ENCODE data around the gene NAPA. TPM values are rescaled to one million over a fixed set of nuclear protein-coding genes. Genes with fewer than 3 reads are reported as not detected.

The NAPA gene
- total and polyA plus RNA-seq, 10 of the 15 experiments (the other 5 are each of a cell fraction or from before 2014, with no cell fraction given) = 8.2 to 193 (median 102) TPM

DNA sequence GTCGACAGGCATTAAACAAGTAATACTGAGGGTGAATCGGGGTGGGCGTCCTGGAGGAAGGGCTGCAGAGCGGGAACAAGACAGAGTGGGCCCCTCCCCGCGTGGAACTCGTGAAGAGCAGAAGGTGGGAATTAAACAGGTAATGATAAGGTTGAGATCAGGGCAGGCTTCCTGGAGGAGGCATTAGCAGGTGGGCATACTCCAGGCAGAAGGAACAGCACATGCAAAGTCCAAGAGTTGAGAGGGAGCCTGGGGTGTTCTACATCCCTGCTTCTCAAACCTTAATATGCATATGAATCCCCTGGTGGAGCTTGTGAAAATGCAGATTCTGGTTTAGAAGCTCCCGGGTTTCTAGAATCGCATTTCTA lies 66.5 kb downstream of the NAPA start:
- peaks cover 10% of the 10 kb centered on the region for H3K4me1 ChIP-seq (ENCODE audit: control insufficient read depth, insufficient read depth, low read length)
- POLR2A ChIA-PET = no interaction called here
- H3K27ac ChIP-seq (ENCODE audit: control insufficient read depth, insufficient read depth) = no peak overlapping the region
- H3K9ac ChIP-seq (ENCODE audit: control insufficient read depth, insufficient read depth, low read length) = no peak overlapping the region
- H3K36me3 ChIP-seq (ENCODE audit: control insufficient read depth in 2 of 2, insufficient read depth in 2 of 2, low read length in 1 of 2) = no peaks in the 10 kb centered on the region
- peaks cover 1 to 7% of the 10 kb centered on the region in 2 experiments; a peak in 3 of 4 replicates for H3K27me3 ChIP-seq (replicated peaks in 1 of 2; ENCODE audit: control insufficient read depth in 2 of 2, insufficient read depth in 2 of 2, low read length in 1 of 2)
- ATAC-seq (no peak), DNase-seq (ENCODE audit: low read depth, low spot score) (no peak), FAIRE-seq (no peak)
- no peaks in the 10 kb centered on the region for H4K20me1 ChIP-seq (ENCODE audit: control insufficient read depth, insufficient read depth)
- SMC1A ChIA-PET (ENCODE audit: uncharacterized antibody, unreplicated experiment) = no interaction called here
- no peak overlapping the region for H3K4me2 ChIP-seq (ENCODE audit: control insufficient read depth, insufficient read depth)
- CTCF ChIA-PET = no interaction called here
- no peak overlapping the region for H2AFZ ChIP-seq (ENCODE audit: control insufficient read depth, low read depth, low read length)
- H3K79me2 ChIP-seq (ENCODE audit: control insufficient read depth, insufficient read depth, low read length) = no peaks in the 10 kb centered on the region
- TF ChIP-seq, protein P1, sequence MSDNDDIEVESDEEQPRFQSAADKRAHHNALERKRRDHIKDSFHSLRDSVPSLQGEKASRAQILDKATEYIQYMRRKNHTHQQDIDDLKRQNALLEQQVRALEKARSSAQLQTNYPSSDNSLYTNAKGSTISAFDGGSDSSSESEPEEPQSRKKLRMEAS (IDR thresholded peaks at IDR 0.05; ENCODE audit: low read depth, low read length) = no peak
- TF ChIP-seq PAX8 (IDR thresholded peaks at IDR 0.05) (no peak), MYC (IDR thresholded peaks at IDR 0.05; ENCODE audit: insufficient read depth, insufficient read length, insufficient replicate concordance, low read length, severe bottlenecking) (no peak), FOS (IDR thresholded peaks at IDR 0.05; ENCODE audit: borderline replicate concordance, extremely low read depth, insufficient read length) (no peak), NR2F1 (conservative IDR thresholded peaks at IDR 0.05) (no peak), EED (IDR thresholded peaks at IDR 0.05; ENCODE audit: low read depth) (no peak), ZSCAN29 (IDR thresholded peaks at IDR 0.05) (no peak), BMI1 (IDR thresholded peaks at IDR 0.05; ENCODE audit: borderline replicate concordance) (no peak), SP1 (IDR thresholded peaks at IDR 0.05; ENCODE audit: low read depth, low read length) (no peak), BACH1 (IDR thresholded peaks at IDR 0.05; ENCODE audit: borderline replicate concordance) (no peak), CREM (IDR thresholded peaks at IDR 0.05; ENCODE audit: low read depth) (no peak), TAF1 (IDR thresholded peaks at IDR 0.05; ENCODE audit: borderline replicate concordance, low read depth, low read length) (no peak)
- TF ChIP-seq, protein P2, sequence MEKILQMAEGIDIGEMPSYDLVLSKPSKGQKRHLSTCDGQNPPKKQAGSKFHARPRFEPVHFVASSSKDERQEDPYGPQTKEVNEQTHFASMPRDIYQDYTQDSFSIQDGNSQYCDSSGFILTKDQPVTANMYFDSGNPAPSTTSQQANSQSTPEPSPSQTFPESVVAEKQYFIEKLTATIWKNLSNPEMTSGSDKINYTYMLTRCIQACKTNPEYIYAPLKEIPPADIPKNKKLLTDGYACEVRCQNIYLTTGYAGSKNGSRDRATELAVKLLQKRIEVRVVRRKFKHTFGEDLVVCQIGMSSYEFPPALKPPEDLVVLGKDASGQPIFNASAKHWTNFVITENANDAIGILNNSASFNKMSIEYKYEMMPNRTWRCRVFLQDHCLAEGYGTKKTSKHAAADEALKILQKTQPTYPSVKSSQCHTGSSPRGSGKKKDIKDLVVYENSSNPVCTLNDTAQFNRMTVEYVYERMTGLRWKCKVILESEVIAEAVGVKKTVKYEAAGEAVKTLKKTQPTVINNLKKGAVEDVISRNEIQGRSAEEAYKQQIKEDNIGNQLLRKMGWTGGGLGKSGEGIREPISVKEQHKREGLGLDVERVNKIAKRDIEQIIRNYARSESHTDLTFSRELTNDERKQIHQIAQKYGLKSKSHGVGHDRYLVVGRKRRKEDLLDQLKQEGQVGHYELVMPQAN (conservative IDR thresholded peaks at IDR 0.05) = no peak
- TF ChIP-seq, protein P3, sequence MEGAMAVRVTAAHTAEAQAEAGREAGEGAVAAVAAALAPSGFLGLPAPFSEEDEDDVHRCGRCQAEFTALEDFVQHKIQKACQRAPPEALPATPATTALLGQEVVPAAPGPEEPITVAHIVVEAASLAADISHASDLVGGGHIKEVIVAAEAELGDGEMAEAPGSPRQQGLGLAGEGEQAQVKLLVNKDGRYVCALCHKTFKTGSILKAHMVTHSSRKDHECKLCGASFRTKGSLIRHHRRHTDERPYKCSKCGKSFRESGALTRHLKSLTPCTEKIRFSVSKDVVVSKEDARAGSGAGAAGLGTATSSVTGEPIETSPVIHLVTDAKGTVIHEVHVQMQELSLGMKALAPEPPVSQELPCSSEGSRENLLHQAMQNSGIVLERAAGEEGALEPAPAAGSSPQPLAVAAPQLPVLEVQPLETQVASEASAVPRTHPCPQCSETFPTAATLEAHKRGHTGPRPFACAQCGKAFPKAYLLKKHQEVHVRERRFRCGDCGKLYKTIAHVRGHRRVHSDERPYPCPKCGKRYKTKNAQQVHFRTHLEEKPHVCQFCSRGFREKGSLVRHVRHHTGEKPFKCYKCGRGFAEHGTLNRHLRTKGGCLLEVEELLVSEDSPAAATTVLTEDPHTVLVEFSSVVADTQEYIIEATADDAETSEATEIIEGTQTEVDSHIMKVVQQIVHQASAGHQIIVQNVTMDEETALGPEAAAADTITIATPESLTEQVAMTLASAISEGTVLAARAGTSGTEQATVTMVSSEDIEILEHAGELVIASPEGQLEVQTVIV (IDR thresholded peaks at IDR 0.05; ENCODE audit: borderline replicate concordance, partially characterized antibody) = no peak
- TF ChIP-seq, protein P4, sequence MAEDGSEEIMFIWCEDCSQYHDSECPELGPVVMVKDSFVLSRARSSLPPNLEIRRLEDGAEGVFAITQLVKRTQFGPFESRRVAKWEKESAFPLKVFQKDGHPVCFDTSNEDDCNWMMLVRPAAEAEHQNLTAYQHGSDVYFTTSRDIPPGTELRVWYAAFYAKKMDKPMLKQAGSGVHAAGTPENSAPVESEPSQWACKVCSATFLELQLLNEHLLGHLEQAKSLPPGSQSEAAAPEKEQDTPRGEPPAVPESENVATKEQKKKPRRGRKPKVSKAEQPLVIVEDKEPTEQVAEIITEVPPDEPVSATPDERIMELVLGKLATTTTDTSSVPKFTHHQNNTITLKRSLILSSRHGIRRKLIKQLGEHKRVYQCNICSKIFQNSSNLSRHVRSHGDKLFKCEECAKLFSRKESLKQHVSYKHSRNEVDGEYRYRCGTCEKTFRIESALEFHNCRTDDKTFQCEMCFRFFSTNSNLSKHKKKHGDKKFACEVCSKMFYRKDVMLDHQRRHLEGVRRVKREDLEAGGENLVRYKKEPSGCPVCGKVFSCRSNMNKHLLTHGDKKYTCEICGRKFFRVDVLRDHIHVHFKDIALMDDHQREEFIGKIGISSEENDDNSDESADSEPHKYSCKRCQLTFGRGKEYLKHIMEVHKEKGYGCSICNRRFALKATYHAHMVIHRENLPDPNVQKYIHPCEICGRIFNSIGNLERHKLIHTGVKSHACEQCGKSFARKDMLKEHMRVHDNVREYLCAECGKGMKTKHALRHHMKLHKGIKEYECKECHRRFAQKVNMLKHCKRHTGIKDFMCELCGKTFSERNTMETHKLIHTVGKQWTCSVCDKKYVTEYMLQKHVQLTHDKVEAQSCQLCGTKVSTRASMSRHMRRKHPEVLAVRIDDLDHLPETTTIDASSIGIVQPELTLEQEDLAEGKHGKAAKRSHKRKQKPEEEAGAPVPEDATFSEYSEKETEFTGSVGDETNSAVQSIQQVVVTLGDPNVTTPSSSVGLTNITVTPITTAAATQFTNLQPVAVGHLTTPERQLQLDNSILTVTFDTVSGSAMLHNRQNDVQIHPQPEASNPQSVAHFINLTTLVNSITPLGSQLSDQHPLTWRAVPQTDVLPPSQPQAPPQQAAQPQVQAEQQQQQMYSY (CRISPR knock-in tag; IDR thresholded peaks at IDR 0.05) = no peak
- in situ Hi-C loops (cut with MboI) (no loop called here), intact Hi-C loops (cut with micrococcal nuclease; ENCODE audit: unreplicated experiment) (no loop called here)
- H3K4me3 ChIP-seq = no peak overlapping the region
- RAD21 ChIA-PET (ENCODE audit: unreplicated experiment) = no interaction called here
- no TSS peak for BruUV-seq (replicated peaks)
- H3K9me3 ChIP-seq (replicated peaks; ENCODE audit: control insufficient read depth, insufficient read depth, low read length) = no peaks in the 10 kb centered on the region; the same call in 2 of the 3 replicates
- 57% methylated on average over 9 of the region's 9 CpGs for WGBS (ENCODE audit: insufficient coverage, insufficient replicate concordance, low lambda C conversion rate, missing lambda C conversion rate)

Data from GM12878 (cell line).